Endodermal cell (in vitro differentiated cells): ENCODE data around the gene RSPO3. TPM values are rescaled to one million over a fixed set of nuclear protein-coding genes. Genes with fewer than 3 reads are reported as not detected.

ENCODE experiments used
- DNase-seq: peaks from one replicate; pipeline ENCODE4 v3.0.0-alpha.2; 2017
- H3K27ac ChIP-seq: 2 replicates; pipeline ENCODE4 v1.5.1; 2013; ENCODE audit warnings: mild to moderate bottlenecking, low read depth, low read length, moderate library complexity
- H3K27me3 ChIP-seq: 2 replicates; pipeline ENCODE4 v1.6.1; 2013; ENCODE audit warnings: mild to moderate bottlenecking, low read length, moderate library complexity; ENCODE audit not compliant: insufficient read depth, control insufficient read depth, poor library complexity, severe bottlenecking
- H3K36me3 ChIP-seq: 2 replicates; pipeline ENCODE4 v1.7.0; 2013; ENCODE audit warnings: mild to moderate bottlenecking, low read length, moderate library complexity; ENCODE audit not compliant: control insufficient read depth, insufficient read depth
- H3K4me1 ChIP-seq: one replicate; pipeline ENCODE4 v1.7.0; 2013; ENCODE audit warnings: low read length; ENCODE audit not compliant: control insufficient read depth, insufficient read depth
- H3K4me3 ChIP-seq: 2 replicates; pipeline ENCODE4 v1.5.1; 2013; ENCODE audit warnings: mild to moderate bottlenecking, low read length, moderate library complexity
- H3K9ac ChIP-seq: 2 replicates; pipeline ENCODE4 v1.6.1; 2013; ENCODE audit warnings: mild to moderate bottlenecking, low read length, moderate library complexity; ENCODE audit not compliant: poor library complexity, severe bottlenecking; ENCODE audit errors: extremely low read depth
- H3K9me3 ChIP-seq: 2 replicates; pipeline ENCODE4 v1.6.1; 2013; ENCODE audit warnings: mild to moderate bottlenecking, low read length, moderate library complexity; ENCODE audit not compliant: control insufficient read depth
- H3K27ac Mint-ChIP-seq: 2 replicates; pipeline ENCODE4 v1.8.0; 2020; ENCODE audit warnings: mixed read lengths
- H3K27me3 Mint-ChIP-seq: 2 replicates; pipeline ENCODE4 v1.8.0; 2021; ENCODE audit warnings: mild to moderate bottlenecking, mixed read lengths; ENCODE audit not compliant: insufficient read depth
- H3K36me3 Mint-ChIP-seq: 2 replicates; pipeline ENCODE4 v1.8.0; 2020; ENCODE audit warnings: low read depth, mixed read lengths
- H3K4me1 Mint-ChIP-seq: 2 replicates; pipeline ENCODE4 v1.8.0; 2020; ENCODE audit warnings: mixed read lengths
- H3K4me3 Mint-ChIP-seq: 2 replicates; pipeline ENCODE4 v1.8.0; 2020; ENCODE audit warnings: mild to moderate bottlenecking, moderate library complexity, mixed read lengths
- H3K9me3 Mint-ChIP-seq: 2 replicates; pipeline ENCODE4 v1.8.0; 2020; ENCODE audit warnings: mild to moderate bottlenecking, mixed read lengths
- CTCF ChIP-seq: fragments of 200-600 bp; sonication (generic); conservative IDR thresholded peaks from 2 replicates; pipeline ENCODE4 v1.5.0; 2021; ENCODE audit warnings: antibody characterized with exemption, mild to moderate bottlenecking
- WGBS, 2 experiments: methylation state at CpG; one replicate each; pipeline versions ENCODE4 v1.1.5 to v1.1.7; 2013; ENCODE audit warnings: missing lambda C conversion rate in 2 of 2, mixed read lengths in 1 of 2; ENCODE audit not compliant: insufficient coverage in 1 of 2, insufficient read length in 1 of 2; 5-methylcytosine and 5-hydroxymethylcytosine counted together
- total RNA-seq, 2 donors: library from RNA; stranded (reverse); fragmentation: NEBNext Ultra II Directional in 1 of 2; extraction: Animal tissue kit (Norgen Biotek cat#: 25700) in 1 of 2; gene quantifications; 2 replicates in 1 of 2; 3 replicates in 1 of 2; pipeline ENCODE4 v1.2.1, GENCODE V29; 2021

RSPO3 gene
- total RNA-seq, 2 donors from 2014 or later = 0.20 to 0.31 TPM

DNA sequence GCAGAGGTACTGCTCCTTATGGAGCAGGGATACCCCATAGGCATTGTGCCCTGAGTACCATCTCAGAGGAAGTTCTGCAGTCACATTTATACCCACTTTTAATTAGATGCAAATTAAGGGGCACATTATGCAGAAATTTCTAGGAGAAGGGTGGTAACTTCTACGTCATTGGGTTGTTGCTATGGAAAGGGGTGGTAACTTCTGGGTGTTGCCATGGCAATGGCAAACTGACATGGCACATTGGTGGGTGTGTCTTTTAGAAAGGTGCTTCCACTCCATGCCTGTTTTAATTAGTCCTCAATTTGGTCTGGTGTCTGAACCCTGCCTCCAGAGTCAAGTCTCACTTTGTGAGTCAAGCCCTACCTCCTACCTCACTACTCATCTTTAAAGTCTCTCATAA lies 42.0 kb downstream of the RSPO3 start:
- TF ChIP-seq CTCF = no peak
- Mint-ChIP-seq H3K27ac (no peak overlapping the region), H3K36me3 (no peaks in the 10 kb centered on the region), H3K9me3 (no peaks in the 10 kb centered on the region), H3K4me3 (no peak overlapping the region), H3K4me1 (peaks cover 4% of the 10 kb centered on the region), H3K27me3 (no peaks in the 10 kb centered on the region)
- Histone ChIP-seq H3K4me1 (no peaks in the 10 kb centered on the region), H3K36me3 (no peaks in the 10 kb centered on the region), H3K27ac (no peak overlapping the region), H3K4me3 (no peak overlapping the region), H3K9me3 (no peaks in the 10 kb centered on the region), H3K27me3 (no peaks in the 10 kb centered on the region), H3K9ac (no peak overlapping the region)
- 95% methylated on average over 1 of the region's 1 CpG; no CpG with 5 or more reads in 1 of the 2 experiments for WGBS, 2 experiments
- DNase-seq = no peak

DNA sequence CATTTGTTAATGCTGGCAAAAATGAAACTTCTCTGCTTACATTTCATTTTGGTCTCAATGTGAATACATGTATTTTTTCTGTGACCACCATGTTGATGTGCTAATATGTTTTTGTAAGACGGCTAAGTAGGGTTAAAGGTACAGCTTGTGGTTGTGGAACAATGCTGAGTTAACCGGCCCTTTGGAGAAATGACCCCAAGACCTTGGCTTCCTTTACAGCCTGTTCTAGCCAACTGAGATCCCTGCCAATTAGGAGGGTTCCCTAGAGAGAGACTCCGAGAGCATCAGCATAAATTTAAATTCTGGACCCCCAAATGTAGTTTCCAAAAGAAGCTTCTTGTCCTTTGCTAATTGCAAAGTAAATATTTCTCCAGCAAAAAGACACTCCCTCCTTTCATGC lies 44.4 kb downstream of the RSPO3 start:
- Mint-ChIP-seq H3K4me3 (no peak overlapping the region), H3K27ac (no peak overlapping the region), H3K4me1 (peaks cover 4% of the 10 kb centered on the region), H3K27me3 (no peaks in the 10 kb centered on the region), H3K36me3 (no peaks in the 10 kb centered on the region), H3K9me3 (peaks cover under 1% of the 10 kb centered on the region)
- Histone ChIP-seq H3K9ac (no peak overlapping the region), H3K36me3 (no peaks in the 10 kb centered on the region), H3K4me3 (no peak overlapping the region), H3K27me3 (no peaks in the 10 kb centered on the region), H3K9me3 (no peaks in the 10 kb centered on the region), H3K4me1 (no peaks in the 10 kb centered on the region), H3K27ac (no peak overlapping the region)
- DNase-seq = no peak
- TF ChIP-seq CTCF = no peak
- WGBS, 2 experiments = 77 to 86% methylated on average over 3 of the region's 3 CpGs

GRCh38 chr6:127164036-127164435 lies 45.6 kb downstream of the RSPO3 start:
- 69% methylated on average over 3 of the region's 3 CpGs; no CpG with 5 or more reads in 1 of the 2 experiments for WGBS, 2 experiments
- Mint-ChIP-seq H3K4me1 (peaks cover 4% of the 10 kb centered on the region), H3K9me3 (peaks cover 7% of the 10 kb centered on the region), H3K4me3 (no peak overlapping the region), H3K36me3 (no peaks in the 10 kb centered on the region), H3K27me3 (no peaks in the 10 kb centered on the region), H3K27ac (no peak overlapping the region)
- no peak for TF ChIP-seq CTCF
- Histone ChIP-seq H3K27me3 (no peaks in the 10 kb centered on the region), H3K27ac (no peak overlapping the region), H3K9me3 (no peaks in the 10 kb centered on the region), H3K4me3 (no peak overlapping the region), H3K36me3 (no peaks in the 10 kb centered on the region), H3K9ac (no peak overlapping the region), H3K4me1 (no peaks in the 10 kb centered on the region)
- DNase-seq = no peak
